D341Med (cell line): ENCODE results near the gene TIPIN.
"Not testable (repeated sequence)": the region's sequence is repeated elsewhere in the genome, so short reads cannot be mapped to it uniquely, and the experiment has no call there.

Experiments used
- DNase-seq: peaks from one replicate; pipeline ENCODE4 v3.0.0; 2012; ENCODE audit warnings: low spot score

TIPIN gene

GRCh38 chr15:66356359-66357236 lies at the start of gene TIPIN:
TIPIN (minus strand) TSS chr15:66356685; CDS start chr15:66352947, 3,738 bp downstream.
- DNase-seq = peak; percentile 98

DNA sequence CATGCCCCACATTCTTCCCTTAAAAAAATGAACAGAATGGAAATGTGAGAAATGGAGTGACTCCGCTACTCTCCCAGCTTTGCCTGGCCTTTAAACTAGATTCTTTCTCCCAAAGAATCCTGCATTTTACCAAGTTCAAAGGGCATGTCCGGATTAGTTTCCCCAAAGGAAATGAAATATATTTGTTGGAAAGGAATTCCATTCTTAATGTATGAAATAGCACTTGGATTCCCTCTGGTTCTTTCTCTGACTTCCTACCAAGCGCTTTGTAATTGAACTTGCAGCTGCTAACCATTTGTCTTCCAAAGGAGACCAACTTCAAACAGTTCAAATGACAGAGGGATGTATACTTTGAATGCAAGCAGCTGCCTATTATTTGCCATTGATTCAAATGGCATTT lies 49.1 kb upstream of the TIPIN start:
- no peak for DNase-seq

DNA sequence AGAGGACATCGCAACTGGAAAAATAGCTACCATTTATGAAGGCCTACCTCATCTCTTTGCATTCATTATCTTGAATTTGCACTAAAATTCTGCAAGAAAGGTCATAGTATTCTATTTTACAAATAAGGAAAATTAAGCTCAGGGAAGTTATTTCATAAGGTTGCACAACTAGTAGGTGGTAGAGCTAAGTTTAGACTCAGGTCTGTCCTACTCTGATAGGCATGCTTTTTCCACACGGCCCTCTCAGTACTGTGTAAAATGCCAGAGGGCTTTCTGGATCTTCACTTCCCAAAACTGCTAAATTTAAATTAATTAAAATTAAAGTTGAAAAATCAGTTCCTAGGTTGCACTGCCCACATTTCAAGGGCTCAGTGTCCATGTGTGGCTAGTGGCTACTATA lies 48.5 kb upstream of the TIPIN start:
- no peak for DNase-seq

- DNase-seq = no peak
Measured at GRCh38 chr15:66404532-66404931, 48.0 kb upstream of the TIPIN start.

- DNase-seq = no peak
Measured at GRCh38 chr15:66404122-66404521, 47.6 kb upstream of the TIPIN start.

- DNase-seq = no peak
Measured at GRCh38 chr15:66403323-66403722, 46.8 kb upstream of the TIPIN start.

- DNase-seq = no peak
Measured at GRCh38 chr15:66402761-66403284, 46.3 kb upstream of the TIPIN start.

DNA sequence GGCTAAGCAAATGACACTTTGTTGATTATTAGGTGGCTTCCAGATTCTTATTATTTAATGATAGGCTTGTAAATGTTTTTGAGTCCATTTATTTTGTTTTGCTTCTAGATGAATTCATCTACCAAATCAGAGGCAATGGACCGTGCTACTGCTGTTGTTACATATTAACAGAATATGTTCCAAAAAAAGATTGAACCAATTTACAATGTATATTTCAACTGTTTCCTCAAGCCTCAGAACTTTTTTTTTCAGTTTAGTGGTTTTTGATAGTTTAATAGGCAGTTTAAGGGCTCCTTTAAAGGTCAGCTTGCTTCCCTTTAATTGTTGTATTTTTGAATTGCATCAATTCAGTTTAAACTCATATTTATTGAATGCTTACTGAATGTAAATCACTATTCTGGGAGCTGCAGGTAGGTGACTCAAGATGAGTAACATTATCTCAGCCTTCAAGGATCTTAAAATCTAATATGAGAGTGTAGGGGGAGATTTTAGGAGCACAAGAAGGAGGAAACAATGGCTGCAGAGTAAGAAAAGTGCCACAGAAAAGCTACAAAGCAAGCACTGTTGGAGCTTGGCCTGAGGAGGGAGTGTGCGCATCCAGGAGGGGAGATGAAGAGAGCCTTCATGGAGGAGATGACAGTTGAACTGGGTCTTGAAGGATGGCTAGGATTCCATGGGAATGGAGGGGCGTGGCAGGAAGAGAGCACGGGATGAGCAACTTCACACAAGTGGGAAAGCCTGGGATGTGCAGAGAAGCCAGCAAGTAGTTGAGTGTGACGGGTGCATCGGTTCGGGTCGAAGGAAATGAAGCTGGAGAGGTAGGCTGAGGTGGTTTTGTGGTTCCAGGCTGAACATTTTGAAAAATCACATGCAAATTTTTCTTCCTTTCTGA lies 44.9 kb upstream of the TIPIN start:
- DNase-seq = peak; percentile 26

- DNase-seq = no peak
Measured at GRCh38 chr15:66400351-66400774, 43.9 kb upstream of the TIPIN start.

DNA sequence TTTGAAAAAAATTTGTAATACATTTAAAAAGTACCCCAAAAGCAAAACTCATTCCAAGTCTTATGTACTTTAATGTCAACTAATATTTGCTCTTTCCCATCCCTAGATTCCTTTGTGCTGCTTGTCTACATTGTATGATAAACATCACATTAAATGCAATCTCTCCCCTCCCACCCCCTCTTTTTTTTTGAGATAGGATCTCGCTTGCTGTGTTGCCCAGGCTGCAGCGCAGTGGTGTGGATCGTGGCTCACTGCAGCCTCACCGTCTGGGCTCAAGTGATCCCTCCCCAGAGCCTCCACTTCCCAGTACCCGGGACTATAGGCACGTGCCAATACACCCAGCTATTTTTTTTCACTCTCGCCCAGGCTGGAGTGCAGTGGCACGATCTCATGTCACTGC lies 42.8 kb upstream of the TIPIN start:
- DNase-seq = no peak

DNA sequence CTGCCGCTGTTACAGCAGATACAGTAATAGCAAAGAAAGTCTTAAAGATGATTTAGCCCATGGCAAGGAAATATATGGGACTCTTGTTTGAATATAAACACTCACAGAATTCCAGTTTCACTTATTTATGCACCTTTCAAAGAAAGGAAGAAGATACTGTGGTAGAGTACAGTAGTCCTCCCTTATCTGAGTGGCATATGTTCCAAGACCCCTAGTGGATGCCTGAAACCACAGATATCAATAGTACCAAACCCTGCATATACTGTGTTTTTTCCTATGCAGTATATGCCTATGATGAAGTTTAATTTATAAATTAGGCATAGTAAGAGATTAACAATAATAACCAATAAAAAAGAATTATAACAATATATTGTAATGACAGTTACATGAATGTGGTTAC lies 38.4 kb upstream of the TIPIN start:
- no peak for DNase-seq

- no peak for DNase-seq
Measured at GRCh38 chr15:66394472-66394871, 38.0 kb upstream of the TIPIN start.

GRCh38 chr15:66393037-66393436 lies 36.6 kb upstream of the TIPIN start:
- DNase-seq = not testable (repeated sequence)

- no peak for DNase-seq
Measured at GRCh38 chr15:66390678-66391077, 34.2 kb upstream of the TIPIN start.

GRCh38 chr15:66389859-66390381 lies 33.4 kb upstream of the TIPIN start:
- DNase-seq = no peak

- DNase-seq = no peak
Measured at GRCh38 chr15:66389098-66389858, 32.8 kb upstream of the TIPIN start.

GRCh38 chr15:66388576-66388975 lies 32.1 kb upstream of the TIPIN start:
- DNase-seq = no peak

DNA sequence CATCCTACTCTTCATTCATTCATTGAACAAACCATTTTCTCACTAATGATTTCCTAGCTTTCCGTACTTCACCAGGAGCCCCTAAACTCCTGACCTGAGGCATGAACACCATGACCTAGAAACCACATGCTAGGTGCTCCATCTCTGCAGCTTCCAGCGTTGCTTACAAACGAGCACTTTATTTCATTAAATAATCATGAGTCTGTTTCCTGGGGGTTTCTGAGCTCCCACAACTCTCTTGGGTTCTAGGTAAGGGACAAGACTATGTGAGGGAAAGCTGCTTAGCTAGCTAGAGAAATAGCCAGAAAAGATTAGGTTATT lies 31.5 kb upstream of the TIPIN start:
- DNase-seq = no peak

DNA sequence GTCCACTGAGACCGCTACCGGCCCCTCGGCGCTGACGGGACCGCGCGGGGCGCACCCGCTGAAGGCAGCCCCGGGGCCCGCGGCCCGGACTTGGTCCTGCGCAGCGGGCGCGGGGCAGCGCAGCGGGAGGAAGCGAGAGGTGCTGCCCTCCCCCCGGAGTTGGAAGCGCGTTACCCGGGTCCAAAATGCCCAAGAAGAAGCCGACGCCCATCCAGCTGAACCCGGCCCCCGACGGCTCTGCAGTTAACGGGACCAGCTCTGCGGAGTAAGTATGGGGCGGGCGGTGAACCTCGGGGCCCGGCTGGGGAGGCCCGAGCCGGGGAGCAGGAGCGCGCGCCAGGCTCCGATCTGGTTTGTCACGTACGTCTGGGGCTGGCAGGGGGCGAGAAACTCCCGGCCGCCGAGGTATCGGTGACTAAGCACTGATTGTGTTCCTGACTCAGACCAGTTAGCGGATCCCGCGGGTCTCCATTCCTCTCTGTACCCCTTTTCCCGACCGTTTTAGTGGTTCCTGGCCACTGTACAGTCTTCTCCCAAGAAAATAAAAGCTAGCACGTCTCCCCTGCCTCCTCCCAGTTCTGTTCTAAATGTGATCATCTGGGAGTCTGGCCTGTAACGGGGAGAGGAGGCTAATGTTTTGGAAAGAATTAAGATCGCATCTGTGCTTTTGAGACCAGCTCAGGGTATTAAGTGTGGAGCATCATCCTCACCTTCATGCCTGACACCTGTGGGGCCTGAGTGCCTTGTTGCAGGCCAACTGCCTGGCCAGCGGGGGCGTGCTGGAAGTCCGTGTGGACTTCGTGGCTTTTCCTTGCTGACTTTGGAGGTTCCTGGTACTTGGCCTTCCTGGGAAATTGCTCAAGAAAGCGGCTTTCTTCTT lies 30.9 kb upstream of the TIPIN start:
- peak; percentile 73 for DNase-seq

GRCh38 chr15:66386204-66387123 lies 30.0 kb upstream of the TIPIN start, which contains the start of gene MAP2K1:
MAP2K1 (plus strand) TSS chr15:66386912; CDS start chr15:66387348, 436 bp downstream.
- DNase-seq = peak; percentile 97
